Liver (tissue), 9 donors: ENCODE measurements around the gene COL4A1. TPM values are rescaled to one million over a fixed set of nuclear protein-coding genes. Genes with fewer than 3 reads are reported as not detected.

Source experiments
- DNase-seq: peaks from one replicate; pipeline ENCODE4 v3.0.0-alpha.2; 2017; ENCODE audit warnings: low spot score
- H3K27ac ChIP-seq, 2 donors: one replicate each; pipeline ENCODE4 v1.7.0; 2013; ENCODE audit warnings: inconsistent platforms in 2 of 2, low read length in 2 of 2, control low read depth in 1 of 2, low read depth in 1 of 2, mild to moderate bottlenecking in 1 of 2
- H3K27me3 ChIP-seq, 4 donors: one replicate each; pipeline versions ENCODE4 v1.6.1 to v1.7.0; 2013; ENCODE audit warnings: low read length in 3 of 4, inconsistent platforms in 1 of 4, mild to moderate bottlenecking in 1 of 4, moderate library complexity in 1 of 4; ENCODE audit not compliant: control insufficient read depth in 4 of 4, insufficient read depth in 4 of 4
- H3K36me3 ChIP-seq, 4 donors: one replicate each; pipeline versions ENCODE4 v1.6.1 to v1.7.0; 2013; ENCODE audit warnings: low read length in 3 of 4, mild to moderate bottlenecking in 3 of 4, low read depth in 1 of 4, moderate library complexity in 1 of 4; ENCODE audit not compliant: control insufficient read depth in 4 of 4, insufficient read depth in 3 of 4
- H3K4me1 ChIP-seq, 4 donors: one replicate each; pipeline versions ENCODE4 v1.6.1 to v1.7.0; 2013; ENCODE audit warnings: low read length in 3 of 4, mild to moderate bottlenecking in 3 of 4, moderate library complexity in 1 of 4; ENCODE audit not compliant: control insufficient read depth in 4 of 4, insufficient read depth in 4 of 4
- H3K4me3 ChIP-seq, 3 donors: one replicate each; pipeline versions ENCODE4 v1.6.1 to v1.7.0; 2013; ENCODE audit warnings: low read length in 3 of 3, control low read depth in 1 of 3, low read depth in 1 of 3, mild to moderate bottlenecking in 1 of 3
- H3K9ac ChIP-seq, 2 donors: one replicate each; pipeline ENCODE4 v1.7.0; 2013; ENCODE audit warnings: low read length in 2 of 2, mild to moderate bottlenecking in 2 of 2, moderate library complexity in 2 of 2, control low read depth in 1 of 2, low read depth in 1 of 2
- H3K9me3 ChIP-seq, 4 donors: one replicate each; pipeline versions ENCODE4 v1.6.1 to v1.7.0; 2013; ENCODE audit warnings: low read length in 3 of 4; ENCODE audit not compliant: control insufficient read depth in 4 of 4
- EGR1 ChIP-seq, 2 donors: IDR thresholded peaks; 2 replicates each; pipeline ENCODE4 v1.6.1; 2016 to 2018; ENCODE audit warnings: antibody characterized with exemption in 2 of 2, low read depth in 2 of 2
- GABPA ChIP-seq, 2 donors: IDR thresholded peaks in 1 of 2; conservative IDR thresholded peaks in 1 of 2; 2 replicates each; pipeline ENCODE4 v1.6.1; 2016; ENCODE audit warnings: antibody characterized with exemption in 2 of 2, mild to moderate bottlenecking in 1 of 2, moderate library complexity in 1 of 2
- HNF4A ChIP-seq, 2 donors: conservative IDR thresholded peaks; 2 replicates each; pipeline ENCODE4 v1.6.1; 2016; ENCODE audit warnings: antibody characterized with exemption in 2 of 2, mild to moderate bottlenecking in 2 of 2
- HNF4G ChIP-seq: IDR thresholded peaks from 2 replicates; pipeline ENCODE4 v1.6.1; 2016; ENCODE audit warnings: antibody characterized with exemption
- JUND ChIP-seq, 2 donors: IDR thresholded peaks; 2 replicates each; pipeline ENCODE4 v1.6.1; 2016; ENCODE audit warnings: antibody characterized with exemption in 2 of 2
- MAX ChIP-seq: IDR thresholded peaks from 2 replicates; pipeline ENCODE4 v1.6.1; 2016; ENCODE audit warnings: antibody characterized with exemption
- NR2F2 ChIP-seq: IDR thresholded peaks from 2 replicates; pipeline ENCODE4 v1.6.1; 2016; ENCODE audit warnings: antibody characterized with exemption
- RAD21 ChIP-seq, 2 donors: IDR thresholded peaks; 2 replicates each; pipeline ENCODE4 v1.6.1; 2016; ENCODE audit warnings: antibody characterized with exemption in 2 of 2, mild to moderate bottlenecking in 2 of 2
- SP1 ChIP-seq: IDR thresholded peaks from 2 replicates; pipeline ENCODE4 v1.6.1; 2018; ENCODE audit warnings: antibody characterized with exemption, mild to moderate bottlenecking
- TAF1 ChIP-seq: conservative IDR thresholded peaks from 2 replicates; pipeline ENCODE4 v1.6.1; 2016; ENCODE audit warnings: antibody characterized with exemption, mild to moderate bottlenecking
- YY1 ChIP-seq: IDR thresholded peaks from 2 replicates; pipeline ENCODE4 v1.6.1; 2016; ENCODE audit warnings: antibody characterized with exemption, mild to moderate bottlenecking
- ZBTB33 ChIP-seq: IDR thresholded peaks from 2 replicates; pipeline ENCODE4 v1.6.1; 2016; ENCODE audit warnings: antibody characterized with exemption
- WGBS: extraction: QIAGEN DNeasy Blood & Tissue Kit; methylation state at CpG from one replicate; pipeline ENCODE4 v1.1.7; 2013; 5-methylcytosine and 5-hydroxymethylcytosine counted together
- polyA plus RNA-seq, 2 donors: library from polyadenylated mRNA; stranded (reverse) in 1 of 2; unstranded in 1 of 2; fragments of 200-250 nt in 1 of 2; fragments of >200 nt in 1 of 2; fragmentation: Nextera tagmentation in 1 of 2; extraction: Ambion mirVana in 1 of 2; gene quantifications; one replicate each; pipeline versions ENCODE4 v1.2.1 to v1.2.3, GENCODE V29; 2013 to 2015
- total RNA-seq, 2 donors: library from RNA; depleted of rRNA; stranded (reverse); fragments of >200 nt; gene quantifications; one replicate each; pipeline ENCODE4 v1.2.3, GENCODE V29; 2014
- TF ChIP-seq, protein P1 (sequence below): IDR thresholded peaks from 2 replicates; pipeline ENCODE4 v1.6.1; 2016; ENCODE audit warnings: antibody characterized with exemption, mild to moderate bottlenecking
- TF ChIP-seq, protein P2 (sequence below): IDR thresholded peaks from 2 replicates; pipeline ENCODE4 v1.6.1; 2016; ENCODE audit warnings: antibody characterized with exemption
- donor health status: healthy.
- donor health status: healthy.
- donor health status: healthy.
- donor health status: healthy.
- donor health status: healthy.

Gene COL4A1
- total and polyA plus RNA-seq, 4 donors, result 5.0 to 68.5 (median 37.9) TPM

- no peak for TF ChIP-seq SP1
- no peak for TF ChIP-seq JUND (IDR thresholded peaks at IDR 0.05)
- TF ChIP-seq GABPA (IDR thresholded peaks at IDR 0.05 in 1 of 2, conservative IDR thresholded peaks at IDR 0.05 in 1 of 2), result no peak
- no peak for TF ChIP-seq HNF4G
- TF ChIP-seq, protein P1, sequence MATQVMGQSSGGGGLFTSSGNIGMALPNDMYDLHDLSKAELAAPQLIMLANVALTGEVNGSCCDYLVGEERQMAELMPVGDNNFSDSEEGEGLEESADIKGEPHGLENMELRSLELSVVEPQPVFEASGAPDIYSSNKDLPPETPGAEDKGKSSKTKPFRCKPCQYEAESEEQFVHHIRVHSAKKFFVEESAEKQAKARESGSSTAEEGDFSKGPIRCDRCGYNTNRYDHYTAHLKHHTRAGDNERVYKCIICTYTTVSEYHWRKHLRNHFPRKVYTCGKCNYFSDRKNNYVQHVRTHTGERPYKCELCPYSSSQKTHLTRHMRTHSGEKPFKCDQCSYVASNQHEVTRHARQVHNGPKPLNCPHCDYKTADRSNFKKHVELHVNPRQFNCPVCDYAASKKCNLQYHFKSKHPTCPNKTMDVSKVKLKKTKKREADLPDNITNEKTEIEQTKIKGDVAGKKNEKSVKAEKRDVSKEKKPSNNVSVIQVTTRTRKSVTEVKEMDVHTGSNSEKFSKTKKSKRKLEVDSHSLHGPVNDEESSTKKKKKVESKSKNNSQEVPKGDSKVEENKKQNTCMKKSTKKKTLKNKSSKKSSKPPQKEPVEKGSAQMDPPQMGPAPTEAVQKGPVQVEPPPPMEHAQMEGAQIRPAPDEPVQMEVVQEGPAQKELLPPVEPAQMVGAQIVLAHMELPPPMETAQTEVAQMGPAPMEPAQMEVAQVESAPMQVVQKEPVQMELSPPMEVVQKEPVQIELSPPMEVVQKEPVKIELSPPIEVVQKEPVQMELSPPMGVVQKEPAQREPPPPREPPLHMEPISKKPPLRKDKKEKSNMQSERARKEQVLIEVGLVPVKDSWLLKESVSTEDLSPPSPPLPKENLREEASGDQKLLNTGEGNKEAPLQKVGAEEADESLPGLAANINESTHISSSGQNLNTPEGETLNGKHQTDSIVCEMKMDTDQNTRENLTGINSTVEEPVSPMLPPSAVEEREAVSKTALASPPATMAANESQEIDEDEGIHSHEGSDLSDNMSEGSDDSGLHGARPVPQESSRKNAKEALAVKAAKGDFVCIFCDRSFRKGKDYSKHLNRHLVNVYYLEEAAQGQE, result no peak
- TF ChIP-seq, protein P2, sequence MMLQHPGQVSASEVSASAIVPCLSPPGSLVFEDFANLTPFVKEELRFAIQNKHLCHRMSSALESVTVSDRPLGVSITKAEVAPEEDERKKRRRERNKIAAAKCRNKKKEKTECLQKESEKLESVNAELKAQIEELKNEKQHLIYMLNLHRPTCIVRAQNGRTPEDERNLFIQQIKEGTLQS, result no peak
- no peak for TF ChIP-seq YY1
- no peak for TF ChIP-seq TAF1
- no peak for TF ChIP-seq RAD21 (IDR thresholded peaks at IDR 0.05)
- no peak for TF ChIP-seq NR2F2
- no peak for TF ChIP-seq HNF4A (conservative IDR thresholded peaks at IDR 0.05)
- no peak for TF ChIP-seq EGR1 (IDR thresholded peaks at IDR 0.05; ENCODE audit: low read depth in 2 of 2)
- no peak for TF ChIP-seq MAX
- no peak for TF ChIP-seq ZBTB33
- H3K4me3 ChIP-seq, result no peak overlapping the region
- H3K4me1 ChIP-seq, result peaks cover 0 to 8% (median 1%) of the 10 kb centered on the region in 4 donors
- no peak for DNase-seq
- no peak overlapping the region for H3K9ac ChIP-seq
- no peaks in the 10 kb centered on the region for H3K36me3 ChIP-seq
- H3K9me3 ChIP-seq, result no peaks in the 10 kb centered on the region
- peaks cover 0 to 8% (median 3%) of the 10 kb centered on the region in 4 donors for H3K27me3 ChIP-seq
- no peak overlapping the region for H3K27ac ChIP-seq
These were observed 12.3 kb downstream of the COL4A1 start for GRCh38 chr13:110294622-110295021.

DNA sequence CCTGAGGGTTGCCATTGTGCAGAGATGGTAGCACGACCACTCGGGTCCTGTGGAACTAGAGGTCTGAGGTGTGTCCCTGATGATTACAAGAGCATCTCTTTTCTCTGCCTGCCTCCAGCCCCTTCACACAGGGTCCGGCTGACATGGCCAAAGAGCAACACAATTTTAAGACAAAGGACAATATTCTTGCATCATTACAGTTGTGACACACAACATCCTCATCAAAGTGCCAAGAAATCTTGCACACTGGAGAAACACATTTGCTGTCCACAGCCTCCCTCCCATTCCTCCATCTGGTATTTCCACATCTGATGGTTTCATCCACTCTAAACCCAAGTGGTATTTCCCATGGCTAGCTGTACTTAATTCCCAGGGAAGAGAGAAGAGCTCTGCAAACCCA is 12.8 kb downstream of the COL4A1 start:
- Histone ChIP-seq H3K9me3 (no peaks in the 10 kb centered on the region), H3K9ac (no peak overlapping the region), H3K4me1 (peaks cover 0 to 6% (median 1%) of the 10 kb centered on the region in 4 donors), H3K36me3 (no peaks in the 10 kb centered on the region), H3K27ac (no peak overlapping the region), H3K27me3 (peaks cover 0 to 8% (median 3%) of the 10 kb centered on the region in 4 donors), H3K4me3 (no peak overlapping the region)
- no peak for TF ChIP-seq YY1
- TF ChIP-seq ZBTB33, result no peak
- DNase-seq, result no peak
- WGBS, result 82% methylated on average over 3 of the region's 3 CpGs
